KOPT-K1 (cell line): ENCODE results near the gene WRNIP1.
"Not testable (repeated sequence)": the region's sequence is repeated elsewhere in the genome, so short reads cannot be mapped to it uniquely, and the experiment has no call there.

Experiments
- H3K27ac ChIP-seq: fragments of 200-600 bp; sonication (generic); 2 replicates; pipeline ENCODE4 v1.5.1; 2016; ENCODE audit warnings: antibody characterized with exemption, mild to moderate bottlenecking, low read depth, low read length; ENCODE audit not compliant: poor library complexity, severe bottlenecking
- H3K36me3 ChIP-seq: fragments of 200-600 bp; sonication (generic); 2 replicates; pipeline ENCODE4 v1.5.1; 2017; ENCODE audit warnings: antibody characterized with exemption, mild to moderate bottlenecking, low read length, moderate library complexity; ENCODE audit not compliant: insufficient read depth
- H3K9me3 ChIP-seq: fragments of 200-600 bp; sonication (generic); 2 replicates; pipeline ENCODE4 v1.5.1; 2017; ENCODE audit warnings: antibody characterized with exemption, low read length, mild to moderate bottlenecking; ENCODE audit not compliant: insufficient read depth, poor library complexity, severe bottlenecking

The WRNIP1 gene

GRCh38 chr6:2798586-2799134 is 33.5 kb downstream of the WRNIP1 start:
- Histone ChIP-seq H3K36me3 (no peaks in the 10 kb centered on the region), H3K9me3 (no peaks in the 10 kb centered on the region), H3K27ac (no peak overlapping the region)

DNA sequence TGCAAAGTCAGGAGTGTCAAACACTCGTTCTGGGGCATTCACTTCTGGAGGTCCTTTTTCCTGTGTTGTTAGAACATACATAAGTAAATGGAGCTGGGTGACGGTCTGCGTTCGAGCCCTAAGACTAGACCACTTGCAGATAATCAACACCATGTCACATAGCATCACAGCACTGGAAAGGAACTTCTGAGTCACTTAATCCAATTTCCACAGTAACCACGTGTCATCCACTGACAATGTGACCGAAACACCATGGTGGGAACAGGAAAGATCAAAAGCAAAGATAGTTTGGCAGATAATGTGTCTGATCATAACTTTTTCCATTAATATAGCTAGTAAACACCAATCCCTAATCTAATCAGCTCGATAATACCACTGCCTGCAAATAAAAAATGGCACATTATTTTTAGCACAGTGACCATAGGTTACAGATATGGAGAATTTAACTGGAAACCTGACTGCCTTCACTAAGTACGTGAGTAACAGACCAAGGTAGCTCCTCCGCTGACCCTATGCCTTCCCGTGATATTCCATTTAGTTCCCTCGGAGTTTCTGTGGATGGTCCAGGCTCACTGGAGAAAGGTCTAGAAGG is 34.8 kb downstream of the WRNIP1 start:
- no peaks in the 10 kb centered on the region for H3K36me3 ChIP-seq
- no peak overlapping the region for H3K27ac ChIP-seq
- no peaks in the 10 kb centered on the region for H3K9me3 ChIP-seq

- Histone ChIP-seq H3K9me3 (no peaks in the 10 kb centered on the region), H3K27ac (no peak overlapping the region), H3K36me3 (no peaks in the 10 kb centered on the region)
These were observed 35.5 kb downstream of the WRNIP1 start for GRCh38 chr6:2800552-2801316.

- H3K36me3 ChIP-seq, H3K27ac ChIP-seq: not testable (repeated sequence)
These were observed 36.5 kb downstream of the WRNIP1 start for GRCh38 chr6:2801687-2802086.

DNA sequence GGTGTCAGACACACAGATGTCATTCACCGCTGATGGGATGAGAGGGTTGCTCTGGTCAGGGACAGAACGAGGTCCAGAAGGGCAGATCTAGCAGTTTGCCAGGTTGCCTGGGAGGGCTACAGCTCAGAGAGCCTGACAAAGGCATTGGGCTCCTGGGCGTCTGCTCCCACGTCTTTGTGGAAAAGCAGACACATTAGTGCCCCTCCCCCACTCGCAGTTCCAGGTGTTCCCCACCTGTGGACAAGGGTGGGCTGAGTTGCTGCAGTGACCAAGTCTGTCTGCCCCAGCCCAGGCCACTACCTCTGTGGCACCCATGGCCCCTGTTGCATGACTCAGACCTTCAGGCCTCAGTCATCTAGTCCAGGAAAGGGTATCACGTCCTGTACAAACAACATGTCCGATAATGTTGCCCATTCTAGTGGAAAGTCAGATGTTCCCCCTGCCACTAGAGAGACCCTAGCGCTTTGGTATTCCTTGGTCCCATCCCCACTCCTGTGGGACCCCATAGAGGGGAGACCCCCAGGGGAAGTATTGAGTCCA is 37.4 kb downstream of the WRNIP1 start:
- no peak overlapping the region for H3K27ac ChIP-seq
- no peaks in the 10 kb centered on the region for H3K9me3 ChIP-seq
- no peaks in the 10 kb centered on the region for H3K36me3 ChIP-seq

More at GRCh38 chr6:2801687-2802086, 36.5 kb downstream of the WRNIP1 start:
- H3K9me3 ChIP-seq, result not testable (repeated sequence)

GRCh38 chr6:2803731-2804429 is 38.7 kb downstream of the WRNIP1 start:
- Histone ChIP-seq H3K27ac (no peak overlapping the region), H3K36me3 (no peaks in the 10 kb centered on the region), H3K9me3 (no peaks in the 10 kb centered on the region)

DNA sequence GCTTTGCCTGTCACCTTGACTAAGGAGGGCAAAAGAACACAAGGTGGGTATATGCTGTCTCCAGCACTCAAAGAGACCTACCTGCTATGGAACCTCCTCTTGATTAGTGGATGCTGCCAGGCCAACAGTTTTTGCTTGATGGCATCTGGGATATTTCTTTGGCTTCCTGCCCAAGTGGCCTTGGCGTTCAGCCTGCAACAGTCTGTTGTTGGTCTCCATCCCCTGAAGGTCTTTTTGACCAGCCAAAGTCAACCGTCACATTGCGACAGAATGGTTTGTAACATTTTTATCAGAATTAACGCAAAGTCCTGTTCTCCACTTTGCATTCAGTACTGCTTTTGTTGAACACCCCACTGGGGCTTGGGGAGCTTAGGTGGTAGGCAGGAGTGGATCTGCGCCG is 39.3 kb downstream of the WRNIP1 start:
- Histone ChIP-seq H3K27ac (no peak overlapping the region), H3K36me3 (no peaks in the 10 kb centered on the region), H3K9me3 (no peaks in the 10 kb centered on the region)

- Histone ChIP-seq H3K36me3 (no peaks in the 10 kb centered on the region), H3K9me3 (no peaks in the 10 kb centered on the region), H3K27ac (no peak overlapping the region)
These were observed 39.8 kb downstream of the WRNIP1 start for GRCh38 chr6:2805031-2805430.

DNA sequence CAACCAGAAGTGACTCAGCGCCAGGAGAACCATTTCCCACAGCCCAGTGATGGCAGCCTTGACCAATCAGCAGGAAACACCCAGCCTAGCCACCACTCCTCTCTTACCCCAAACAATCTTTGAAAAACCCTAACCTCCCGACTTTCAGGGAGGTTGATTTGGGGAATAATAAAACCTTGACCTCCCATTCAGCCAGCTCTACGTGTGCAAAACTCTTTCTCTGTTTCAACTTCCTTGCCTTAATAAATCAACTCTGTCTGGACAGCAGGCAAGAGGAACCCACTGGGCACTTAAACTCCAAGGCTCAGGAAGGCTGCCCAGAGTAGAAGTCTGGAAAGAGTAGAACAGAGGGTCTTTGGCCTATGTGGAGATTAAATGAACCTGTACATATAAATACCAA is 41.5 kb downstream of the WRNIP1 start:
- no peak overlapping the region for H3K27ac ChIP-seq
- H3K9me3 ChIP-seq, result no peaks in the 10 kb centered on the region

DNA sequence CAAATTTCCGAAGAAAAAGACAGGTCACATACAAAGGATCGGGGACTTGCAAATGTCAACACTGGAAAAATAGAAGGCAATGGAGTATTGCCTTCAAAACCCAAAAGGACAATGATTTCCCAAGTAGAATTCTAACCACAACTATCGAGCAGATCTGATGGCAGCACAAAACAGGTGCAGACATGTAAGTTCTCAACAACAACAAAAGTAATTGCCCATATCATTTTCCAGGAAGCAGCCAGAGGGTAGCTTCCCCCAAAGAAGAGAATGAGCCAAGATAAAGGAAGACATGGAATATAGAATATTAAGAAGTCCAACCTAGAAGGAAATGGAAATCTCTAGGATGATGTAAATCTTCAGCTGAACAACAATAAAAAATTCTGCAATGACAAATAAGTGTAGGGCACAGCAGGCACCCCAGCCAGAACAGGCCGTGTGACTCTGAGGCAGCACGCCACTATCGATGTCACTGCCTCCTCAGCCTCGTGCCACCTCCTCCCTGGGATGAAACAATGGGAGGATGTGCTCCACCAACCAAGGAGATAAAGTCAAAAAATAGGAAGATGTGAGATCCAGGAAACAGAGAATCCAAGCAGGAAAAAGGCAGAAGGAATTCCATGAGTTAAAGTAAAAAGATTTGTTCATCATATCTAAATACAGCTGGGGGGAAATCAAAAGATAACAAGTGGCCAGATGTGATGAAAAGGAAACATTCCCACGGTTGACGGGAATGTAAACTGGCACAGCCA is 42.3 kb downstream of the WRNIP1 start:
- Histone ChIP-seq H3K9me3 (no peaks in the 10 kb centered on the region), H3K36me3 (no peaks in the 10 kb centered on the region), H3K27ac (no peak overlapping the region)

More for the DNA sequence above, 41.5 kb downstream of the WRNIP1 start:
- H3K36me3 ChIP-seq, result no peaks in the 10 kb centered on the region

GRCh38 chr6:2809015-2809414 is 43.8 kb downstream of the WRNIP1 start:
- Histone ChIP-seq H3K9me3 (no peaks in the 10 kb centered on the region), H3K36me3 (no peaks in the 10 kb centered on the region), H3K27ac (no peak overlapping the region)

DNA sequence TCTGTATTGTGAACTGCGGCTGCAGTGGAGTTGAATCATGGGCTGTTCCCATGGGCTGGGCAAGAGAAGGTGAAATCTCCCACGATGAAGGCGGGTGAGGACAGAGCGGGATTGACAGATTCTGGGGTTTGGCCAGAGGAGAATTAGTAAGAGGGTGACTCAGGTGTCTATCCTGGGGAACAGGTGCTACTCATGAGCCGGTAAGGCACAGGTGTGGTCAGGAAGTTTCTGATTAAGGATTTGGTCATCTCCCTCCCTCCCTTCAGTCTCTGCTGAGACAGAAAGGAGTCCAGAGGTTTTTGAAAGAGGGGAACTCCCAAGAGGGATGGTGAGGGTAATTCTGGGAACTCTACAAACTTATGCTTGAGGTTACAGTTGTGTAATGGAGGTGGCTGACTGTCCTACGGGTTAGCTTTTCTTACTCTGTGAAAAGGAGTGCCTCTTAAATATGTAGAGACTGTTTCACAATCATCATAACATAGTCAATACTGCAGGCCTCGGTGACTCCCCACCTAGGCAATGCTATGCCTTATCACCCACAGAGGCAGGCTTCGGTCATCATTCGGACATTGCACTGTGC is 45.0 kb downstream of the WRNIP1 start:
- H3K27ac ChIP-seq, result no peak overlapping the region
- no peaks in the 10 kb centered on the region for H3K36me3 ChIP-seq
- no peaks in the 10 kb centered on the region for H3K9me3 ChIP-seq

DNA sequence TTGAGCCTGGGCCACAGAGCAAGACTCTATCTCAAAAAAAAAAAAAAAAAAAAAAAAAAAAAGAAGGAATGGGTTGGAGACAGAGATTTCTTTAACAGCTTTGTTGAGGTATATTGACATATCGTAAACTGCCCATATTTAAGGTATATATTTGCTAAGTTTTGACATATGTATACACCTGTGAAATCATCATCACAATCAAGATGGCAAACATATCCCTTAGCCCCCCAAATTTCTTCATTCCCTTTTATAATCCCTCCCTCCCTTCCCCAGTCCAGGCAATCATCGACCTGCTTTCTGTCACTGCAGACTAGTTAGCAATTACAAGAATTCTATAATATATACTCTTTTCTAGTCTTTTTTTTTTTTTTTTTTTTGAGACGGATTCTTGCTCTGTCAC is 47.5 kb downstream of the WRNIP1 start:
- no peaks in the 10 kb centered on the region for H3K36me3 ChIP-seq
- H3K9me3 ChIP-seq, result peaks cover 16% of the 10 kb centered on the region
- H3K27ac ChIP-seq, result no peak overlapping the region

- peaks cover 16% of the 10 kb centered on the region for H3K9me3 ChIP-seq
- no peak overlapping the region for H3K27ac ChIP-seq
- no peaks in the 10 kb centered on the region for H3K36me3 ChIP-seq
These were observed 51.0 kb downstream of the WRNIP1 start for GRCh38 chr6:2816158-2816557.
